Type B pancreatic cell (in vitro differentiated cells): ENCODE results near the gene AGXT. TPM values are rescaled to one million over a fixed set of nuclear protein-coding genes. Genes with fewer than 3 reads are reported as not detected.

Experiments used
- DNase-seq: peaks from one replicate; pipeline ENCODE4 v3.0.0; 2021; ENCODE audit warnings: mixed read lengths; ENCODE audit not compliant: unreplicated experiment; ENCODE audit errors: extremely low spot score
- H3K27ac Mint-ChIP-seq: 2 replicates; pipeline ENCODE4 v1.8.0; 2021; ENCODE audit warnings: mild to moderate bottlenecking, mixed read lengths
- H3K27me3 Mint-ChIP-seq: 2 replicates; pipeline ENCODE4 v1.8.0; 2021; ENCODE audit warnings: mixed read lengths
- H3K36me3 Mint-ChIP-seq: 2 replicates; pipeline ENCODE4 v1.8.0; 2021; ENCODE audit warnings: mixed read lengths
- H3K4me1 Mint-ChIP-seq: one replicate; pipeline ENCODE4 v1.8.0; 2021; ENCODE audit warnings: mixed read lengths; ENCODE audit not compliant: unreplicated experiment
- H3K4me3 Mint-ChIP-seq: 2 replicates; pipeline ENCODE4 v1.8.0; 2021; ENCODE audit warnings: mild to moderate bottlenecking, mixed read lengths
- H3K9me3 Mint-ChIP-seq: 2 replicates; pipeline ENCODE4 v1.8.0; 2021; ENCODE audit warnings: mixed read lengths
- CTCF ChIP-seq: fragments of 200-600 bp; sonication (generic); conservative IDR thresholded peaks from 2 replicates; pipeline ENCODE4 v1.5.0; 2021; ENCODE audit warnings: antibody characterized with exemption, mild to moderate bottlenecking
- total RNA-seq: library from RNA; stranded (reverse); gene quantifications from 2 replicates; pipeline ENCODE4 v1.2.1, GENCODE V29; 2021; ENCODE audit warnings: low replicate concordance

AGXT gene
- total RNA-seq, 1 donor from 2014 or later: 0.51 TPM

DNA sequence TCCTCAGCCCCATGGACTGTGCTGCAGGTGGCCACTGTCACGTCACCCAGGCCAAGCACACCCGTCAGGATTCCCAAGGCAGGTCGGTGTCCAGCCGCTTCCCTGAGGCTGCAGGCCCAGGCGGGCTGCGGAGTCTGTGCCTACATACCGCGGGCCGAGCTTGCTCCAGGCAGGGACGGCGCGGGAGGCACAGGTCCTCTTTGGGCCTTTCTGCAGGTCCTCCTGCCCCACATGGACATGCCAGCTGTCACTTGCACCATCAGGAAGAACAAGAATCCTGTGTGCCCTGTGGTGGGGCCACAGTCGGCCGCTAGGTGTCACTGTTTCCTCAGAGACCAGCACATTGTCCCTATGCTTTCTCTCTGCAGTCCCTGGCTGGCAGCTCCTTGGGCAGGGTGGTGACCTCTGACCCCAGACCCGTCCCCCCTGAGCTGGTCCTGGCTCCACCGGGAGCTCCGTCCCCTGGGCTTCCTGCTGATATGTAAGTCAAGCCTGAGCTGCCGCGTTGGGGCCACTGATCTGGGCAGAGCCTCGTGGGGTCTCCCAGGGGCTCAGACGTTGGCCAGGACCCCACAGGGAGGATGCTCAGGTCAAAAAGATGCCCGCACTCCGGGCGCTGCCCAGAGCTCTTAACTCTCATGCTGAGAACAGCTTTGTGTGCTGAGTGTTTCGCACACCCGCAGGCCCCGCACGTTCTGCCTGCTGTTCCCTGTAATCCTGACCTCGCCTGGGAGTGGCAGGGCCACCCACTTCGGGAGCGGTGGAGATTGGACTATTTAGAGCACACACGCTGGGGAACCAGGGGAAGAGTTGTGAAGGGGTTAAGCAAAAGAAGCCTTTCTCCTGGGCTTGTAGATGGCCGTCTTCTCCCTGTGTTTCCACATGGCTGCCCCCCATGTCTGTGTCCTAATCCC is 17.3 kb upstream of the AGXT start:
- Mint-ChIP-seq H3K4me3 (no peak overlapping the region), H3K4me1 (peaks cover 5% of the 10 kb centered on the region), H3K9me3 (peaks cover 6% of the 10 kb centered on the region), H3K27me3 (peaks cover 3% of the 10 kb centered on the region), H3K27ac (no peak overlapping the region), H3K36me3 (peaks cover 4% of the 10 kb centered on the region)
- peak; percentile 90 for DNase-seq
- TF ChIP-seq CTCF: peak; percentile 99

- TF ChIP-seq CTCF: no peak
- Mint-ChIP-seq H3K27me3 (peaks cover under 1% of the 10 kb centered on the region), H3K27ac (no peak overlapping the region), H3K4me3 (no peak overlapping the region), H3K9me3 (peaks cover 6% of the 10 kb centered on the region), H3K4me1 (peaks cover 5% of the 10 kb centered on the region), H3K36me3 (peaks cover 4% of the 10 kb centered on the region)
- no peak for DNase-seq
Measured at GRCh38 chr2:240852671-240853314, 15.8 kb upstream of the AGXT start.

- Mint-ChIP-seq H3K27me3 (no peaks in the 10 kb centered on the region), H3K9me3 (peaks cover 6% of the 10 kb centered on the region), H3K4me3 (no peak overlapping the region), H3K4me1 (peaks cover 5% of the 10 kb centered on the region), H3K36me3 (peaks cover 4% of the 10 kb centered on the region), H3K27ac (no peak overlapping the region)
- no peak for DNase-seq
- TF ChIP-seq CTCF: no peak
Measured at GRCh38 chr2:240855670-240856069, 13.0 kb upstream of the AGXT start.

- no peak overlapping the region for H3K27ac Mint-ChIP-seq
- peaks cover 4% of the 10 kb centered on the region for H3K36me3 Mint-ChIP-seq
- H3K27me3 Mint-ChIP-seq: no peaks in the 10 kb centered on the region
- H3K4me1 Mint-ChIP-seq: peaks cover 6% of the 10 kb centered on the region
- H3K9me3 Mint-ChIP-seq: peaks cover 6% of the 10 kb centered on the region
- peak; percentile 67 for DNase-seq
- TF ChIP-seq CTCF: peak; percentile 40
- H3K4me3 Mint-ChIP-seq: no peak overlapping the region
Measured at GRCh38 chr2:240856151-240856980, 12.3 kb upstream of the AGXT start.
